Activated CD8-positive, alpha-beta T cell treated with anti-CD3 and anti-CD28 coated beads for 36 hours (primary cell): Measurements from ENCODE around the gene OR6F1. TPM values are rescaled to one million over a fixed set of nuclear protein-coding genes. Genes with fewer than 3 reads are reported as not detected.
A peak's percentile ranks its signal among the peaks of the same experiment; 100 is the strongest.

Source experiments
- ATAC-seq: fragments of 200-7000 bp; cut with Tn5 transposase; one replicate; pipeline ENCODE4 v1.10.0; 2021; ENCODE audit warnings: mild to moderate bottlenecking, moderate library complexity
- CTCF ChIA-PET: fragments of 350-600 bp; sonication (Branson Sonifier 250); formaldehyde crosslinking; loops from one replicate; lab custom pipeline; 2021; ENCODE audit warnings: antibody characterized with exemption; lab: Charles Lee
- POLR2A ChIA-PET: fragments of 350-600 bp; sonication (Branson Sonifier 250); formaldehyde crosslinking; loops from one replicate; lab custom pipeline; 2021; ENCODE audit warnings: antibody characterized with exemption; lab: Charles Lee
- DNase-seq: peaks from one replicate; pipeline ENCODE4 v3.0.0-alpha.2; 2020
- H3K27ac Mint-ChIP-seq: one replicate; pipeline ENCODE4 v1.8.0; 2021; ENCODE audit warnings: mild to moderate bottlenecking, mixed read lengths
- H3K27me3 Mint-ChIP-seq: one replicate; pipeline ENCODE4 v1.8.0; 2021; ENCODE audit warnings: mixed read lengths
- H3K36me3 Mint-ChIP-seq: one replicate; pipeline ENCODE4 v1.8.0; 2021; ENCODE audit warnings: low read depth, mixed read lengths
- H3K4me1 Mint-ChIP-seq: one replicate; pipeline ENCODE4 v1.8.0; 2021; ENCODE audit warnings: low read depth, mixed read lengths
- H3K4me3 Mint-ChIP-seq: one replicate; pipeline ENCODE4 v1.8.0; 2021; ENCODE audit warnings: mild to moderate bottlenecking, moderate library complexity, mixed read lengths
- H3K9me3 Mint-ChIP-seq: one replicate; pipeline ENCODE4 v1.8.0; 2021; ENCODE audit warnings: mixed read lengths
- intact Hi-C: fragments of 100-400 bp; cut with micrococcal nuclease; formaldehyde crosslinking; loops from one replicate; pipeline ENCODE4 v1.10.0; 2022
- total RNA-seq, 2 experiments: library from RNA; stranded (reverse); gene quantifications; one replicate each; pipeline ENCODE4 v1.2.3, GENCODE V29; 2021
- TF ChIP-seq, protein P1 (sequence below): fragments of 200-600 bp; IDR thresholded peaks from one replicate; pipeline ENCODE4 v1.8.0; 2022; ENCODE audit warnings: antibody characterized with exemption, mild to moderate bottlenecking

Gene OR6F1
- total RNA-seq, 2 experiments from 2014 or later, result not detected

DNA sequence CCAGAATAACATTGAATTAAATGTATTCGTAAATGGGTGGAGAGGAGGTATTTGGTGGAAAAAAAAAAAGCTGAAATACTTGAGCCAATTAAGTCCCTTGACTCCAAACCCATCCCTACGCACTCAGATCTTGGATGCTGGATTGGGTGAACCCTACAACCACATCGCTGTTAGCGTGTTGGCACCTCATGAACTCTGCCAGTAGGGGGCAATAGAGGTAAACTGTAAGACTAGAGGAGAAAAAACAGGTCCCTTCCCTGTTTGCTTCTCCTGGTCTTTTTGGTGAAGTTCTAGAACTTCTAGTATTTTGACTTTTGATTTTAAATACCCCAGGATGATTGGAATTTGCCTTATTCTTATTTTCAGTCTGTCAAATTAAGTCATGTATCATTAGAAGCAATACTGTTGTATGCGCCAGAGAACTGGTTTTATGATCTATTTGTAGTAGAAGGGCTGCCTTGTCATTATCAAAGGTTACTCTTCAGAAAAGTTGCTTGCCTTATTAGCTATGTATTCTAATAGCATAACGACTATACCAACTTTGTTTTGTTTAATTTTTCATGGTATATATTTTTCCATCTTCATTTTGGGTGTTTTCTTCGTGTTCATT lies 35.1 kb downstream of the OR6F1 start:
- Mint-ChIP-seq H3K4me1 (no peaks in the 10 kb centered on the region), H3K4me3 (no peak overlapping the region), H3K27me3 (no peaks in the 10 kb centered on the region), H3K27ac (no peak overlapping the region), H3K9me3 (no peaks in the 10 kb centered on the region), H3K36me3 (no peaks in the 10 kb centered on the region)
- TF ChIP-seq, protein P1, sequence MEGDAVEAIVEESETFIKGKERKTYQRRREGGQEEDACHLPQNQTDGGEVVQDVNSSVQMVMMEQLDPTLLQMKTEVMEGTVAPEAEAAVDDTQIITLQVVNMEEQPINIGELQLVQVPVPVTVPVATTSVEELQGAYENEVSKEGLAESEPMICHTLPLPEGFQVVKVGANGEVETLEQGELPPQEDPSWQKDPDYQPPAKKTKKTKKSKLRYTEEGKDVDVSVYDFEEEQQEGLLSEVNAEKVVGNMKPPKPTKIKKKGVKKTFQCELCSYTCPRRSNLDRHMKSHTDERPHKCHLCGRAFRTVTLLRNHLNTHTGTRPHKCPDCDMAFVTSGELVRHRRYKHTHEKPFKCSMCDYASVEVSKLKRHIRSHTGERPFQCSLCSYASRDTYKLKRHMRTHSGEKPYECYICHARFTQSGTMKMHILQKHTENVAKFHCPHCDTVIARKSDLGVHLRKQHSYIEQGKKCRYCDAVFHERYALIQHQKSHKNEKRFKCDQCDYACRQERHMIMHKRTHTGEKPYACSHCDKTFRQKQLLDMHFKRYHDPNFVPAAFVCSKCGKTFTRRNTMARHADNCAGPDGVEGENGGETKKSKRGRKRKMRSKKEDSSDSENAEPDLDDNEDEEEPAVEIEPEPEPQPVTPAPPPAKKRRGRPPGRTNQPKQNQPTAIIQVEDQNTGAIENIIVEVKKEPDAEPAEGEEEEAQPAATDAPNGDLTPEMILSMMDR, result peak; percentile 85
- intact Hi-C loops, result no loop called here
- ChIA-PET POLR2A (no interaction called here), CTCF (interaction anchor here (0.6 to 1.4 kb wide), 2 partner anchors 18 to 28 kb away, joined by 4 to 5 read pairs; no protein-coding TSS in a partner anchor)
- ATAC-seq (peak; percentile 77), DNase-seq (peak; percentile 63)

GRCh38 chr1:247680171-247680570 lies 36.3 kb downstream of the OR6F1 start:
- Mint-ChIP-seq H3K27me3 (no peaks in the 10 kb centered on the region), H3K4me1 (no peaks in the 10 kb centered on the region), H3K4me3 (no peak overlapping the region), H3K27ac (no peak overlapping the region), H3K36me3 (no peaks in the 10 kb centered on the region), H3K9me3 (no peaks in the 10 kb centered on the region)
- CTCF ChIA-PET, result interaction anchor here (0.8 kb wide), 1 partner anchor 329 kb away, joined by 3 read pairs; no protein-coding TSS in a partner anchor
- DNase-seq (no peak), ATAC-seq (no peak)
- intact Hi-C loops, result no loop called here
- TF ChIP-seq, protein P1, result no peak
- POLR2A ChIA-PET, result no interaction called here

- no peak for DNase-seq
- ChIA-PET POLR2A (no interaction called here), CTCF (no interaction called here)
- no peaks in the 10 kb centered on the region for H3K27me3 Mint-ChIP-seq
- no peaks in the 10 kb centered on the region for H3K4me1 Mint-ChIP-seq
- H3K36me3 Mint-ChIP-seq, result no peaks in the 10 kb centered on the region
- no peak within 1 kb of the TSS for H3K27ac Mint-ChIP-seq
- intact Hi-C loops, result no loop called here
- ATAC-seq, result no peak
- TF ChIP-seq, protein P1, result no peak
- H3K9me3 Mint-ChIP-seq, result no peaks in the 10 kb centered on the region
- H3K4me3 Mint-ChIP-seq, result no peak within 1 kb of the TSS
Observed at GRCh38 chr1:247679639-247680038, 36.8 kb downstream of the OR6F1 start, which contains the start of gene OR13G1. TSS of gene OR13G1 (minus strand) at chr1:247679739. CDS start at chr1:247673041, 6,698 bp downstream.

DNA sequence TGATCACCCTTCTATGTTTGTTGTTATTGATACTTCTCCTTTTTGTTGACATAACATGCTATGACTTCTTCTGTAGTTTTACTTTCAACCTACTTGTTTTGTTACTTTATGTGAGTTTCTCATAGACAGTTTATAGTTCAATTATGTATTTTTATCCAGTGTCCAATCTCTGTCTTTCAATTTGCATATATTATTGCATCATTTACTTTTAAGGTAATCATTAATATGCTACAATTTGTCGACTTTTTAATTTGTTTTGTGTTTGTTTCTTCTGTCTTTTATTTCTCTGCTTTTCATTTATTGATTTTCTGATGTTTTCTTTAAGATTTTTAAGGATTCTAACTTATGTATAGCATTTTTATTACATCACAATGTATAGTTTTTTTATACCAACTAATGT lies 47.2 kb downstream of the OR6F1 start:
- H3K27me3 Mint-ChIP-seq, result peaks cover 2% of the 10 kb centered on the region
- H3K4me3 Mint-ChIP-seq, result no peak overlapping the region
- ChIA-PET CTCF (no interaction called here), POLR2A (no interaction called here)
- H3K27ac Mint-ChIP-seq, result no peak overlapping the region
- ATAC-seq, result no peak
- no peaks in the 10 kb centered on the region for H3K36me3 Mint-ChIP-seq
- intact Hi-C loops, result no loop called here
- TF ChIP-seq, protein P1, result no peak
- no peaks in the 10 kb centered on the region for H3K4me1 Mint-ChIP-seq
- H3K9me3 Mint-ChIP-seq, result peaks cover 4% of the 10 kb centered on the region
- DNase-seq, result no peak

Other genes with a start within 250 kb of the OR6F1 start
- gene OR2C3, start 180.2 kb downstream of the OR6F1 start, total RNA-seq, result under 1 TPM in 1 of 2 experiments, not detected in 1; 0.02 TPM
- under 1 TPM; 0.16 to 0.27 TPM for gene GCSAML, start 167.5 kb downstream of the OR6F1 start, total RNA-seq
- not detected for gene OR2G2, start 128.3 kb downstream of the OR6F1 start, total RNA-seq
- not detected for gene OR2G3, start 111.1 kb downstream of the OR6F1 start, total RNA-seq
- not detected for gene OR13G1, start 36.9 kb downstream of the OR6F1 start, total RNA-seq
- not detected for gene OR14K1, start 22.0 kb upstream of the OR6F1 start, total RNA-seq
- gene OR14A2, start 31.5 kb upstream of the OR6F1 start, total RNA-seq, result not detected
- not detected for gene OR1C1, start 43.9 kb upstream of the OR6F1 start, total RNA-seq
- gene OR14A16, start 107.5 kb upstream of the OR6F1 start, total RNA-seq, result not detected
- not detected for gene OR11L1, start 125.2 kb upstream of the OR6F1 start, total RNA-seq
- under 1 TPM in 1 of 2 experiments, not detected in 1; 0.11 TPM for gene TRIM58, start 140.5 kb upstream of the OR6F1 start, total RNA-seq
- gene OR2W3, start 178.9 kb upstream of the OR6F1 start, total RNA-seq, result not detected
- gene OR2T8, start 203.6 kb upstream of the OR6F1 start, total RNA-seq, result not detected
- gene OR2AJ1, start 208.2 kb upstream of the OR6F1 start, total RNA-seq, result not detected
- under 1 TPM; 0.29 to 0.34 TPM for gene OR2L8, start 232.2 kb upstream of the OR6F1 start, total RNA-seq
- gene OR2AK2, start 248.6 kb upstream of the OR6F1 start, total RNA-seq, result not detected